Gastrocnemius medialis (tissue), 4 donors: ENCODE data around the gene NXPH3. TPM values are rescaled to one million over a fixed set of nuclear protein-coding genes. Genes with fewer than 3 reads are reported as not detected.
A peak's percentile ranks its signal among the peaks of the same experiment; 100 is the strongest.

ENCODE experiments used
- ATAC-seq, 2 donors: fragments of 150-250 bp; one replicate each; pipeline ENCODE4 v1.9.1; 2016
- DNase-seq, 2 donors: peaks; one replicate each; pipeline ENCODE4 v3.0.0-alpha.2; 2019
- H3K27ac ChIP-seq, 4 donors: fragments of 200-600 bp; sonication (generic); 1 replicate in 1 of 4; 2 replicates in 3 of 4; pipeline ENCODE4 v1.5.1; 2016 to 2018; ENCODE audit warnings: mild to moderate bottlenecking in 2 of 4, moderate library complexity in 1 of 4
- H3K27me3 ChIP-seq, 3 donors: fragments of 200-600 bp; sonication (generic) in 2 of 3; 1 replicate in 1 of 3; 2 replicates in 2 of 3; pipeline versions ENCODE4 v1.5.1 to v1.6.0; 2016 to 2019; ENCODE audit warnings: mild to moderate bottlenecking in 1 of 3, moderate library complexity in 1 of 3
- H3K36me3 ChIP-seq, 2 donors: fragments of 200-600 bp; sonication (generic) in 1 of 2; one replicate each; pipeline ENCODE4 v1.5.1; 2017 to 2018
- H3K4me1 ChIP-seq, 2 donors: fragments of 200-600 bp; sonication (generic) in 1 of 2; one replicate each; pipeline ENCODE4 v1.5.1; 2016 to 2017; ENCODE audit warnings: mild to moderate bottlenecking in 2 of 2
- H3K4me3 ChIP-seq, 4 donors: fragments of 200-600 bp; sonication (generic) in 3 of 4; 1 replicate in 1 of 4; 2 replicates in 3 of 4; pipeline ENCODE4 v1.5.1; 2016 to 2019; ENCODE audit warnings: mild to moderate bottlenecking in 2 of 4
- H3K9me3 ChIP-seq, 3 donors: fragments of 200-600 bp; sonication (generic) in 2 of 3; 1 replicate in 1 of 3; 2 replicates in 2 of 3; pipeline ENCODE4 v1.5.1; 2016 to 2019
- CTCF ChIP-seq, 5 experiments: fragments of 450-650 bp in 3 of 5; fragments of 200-600 bp in 2 of 5; sonication (generic) in 2 of 5; IDR thresholded peaks in 4 of 5; conservative IDR thresholded peaks in 1 of 5; 1 replicate in 4 of 5; 2 replicates in 1 of 5; pipeline ENCODE4 v1.5.1; 2016 to 2019; ENCODE audit warnings: antibody characterized with exemption in 5 of 5, mild to moderate bottlenecking in 3 of 5, moderate library complexity in 3 of 5
- POLR2A ChIP-seq, 2 donors: fragments of 450-650 bp; IDR thresholded peaks; one replicate each; pipeline ENCODE4 v1.6.1; 2017; ENCODE audit warnings: antibody characterized with exemption in 2 of 2, mild to moderate bottlenecking in 2 of 2, moderate library complexity in 2 of 2
- in situ Hi-C, 4 donors: fragments of 200-750 bp; cut with MboI; loops; one replicate each; pipeline versions ENCODE4 v1.15.0 to v1.8.0; 2017; ENCODE audit warnings: low sequenced_read_pairs in 4 of 4
- intact Hi-C: fragments of 100-400 bp; cut with DNase I; formaldehyde crosslinking; loops from one replicate; pipeline ENCODE4 v1.15.1; 2023; ENCODE audit warnings: low total_unique reads
- total RNA-seq, 4 donors: library from RNA; depleted of rRNA; stranded (reverse); fragments of >200 nt; gene quantifications; one replicate each; pipeline versions ENCODE4 v1.1.0 to v1.2.3, GENCODE V29; 2016

The NXPH3 gene
- total RNA-seq, 4 donors from 2014 or later: 1.3 to 3.0 (median 1.7) TPM

GRCh38 chr17:49576917-49577649 lies 1.4 kb downstream of the NXPH3 start:
- Histone ChIP-seq H3K4me3 (peak overlapping the region; percentile 66 to 76 (median 70)), H3K9me3 (no peaks in the 10 kb centered on the region), H3K4me1 (peaks cover 11 to 19% of the 10 kb centered on the region in 2 donors), H3K36me3 (no peaks in the 10 kb centered on the region), H3K27me3 (peaks cover 0 to 4% (median 0%) of the 10 kb centered on the region in 3 donors), H3K27ac (peak overlapping the region; percentile 58 to 69 (median 65))
- intact Hi-C loops (loop anchor here (5.0 kb wide), 1 partner anchor 35 kb away; no protein-coding TSS in a partner anchor), in situ Hi-C loops (loop anchor here in 2 of 4 donors (10.0 kb wide), 2 partner anchors 268 to 278 kb away; partner anchors contain the start of gene TAC4 (in 1 of the 2))
- DNase-seq: no peak
- TF ChIP-seq CTCF (IDR thresholded peaks at IDR 0.05 in 4 of 5, conservative IDR thresholded peaks at IDR 0.05 in 1 of 5) (no peak), POLR2A (IDR thresholded peaks at IDR 0.05) (no peak)
- ATAC-seq: peak in 1 of 2 donors; percentile 4

- intact Hi-C loops (loop anchor here (5.0 kb wide), 1 partner anchor 35 kb away; no protein-coding TSS in a partner anchor), in situ Hi-C loops (loop anchor here in 2 of 4 donors (10.0 kb wide), 2 partner anchors 267 to 277 kb away; partner anchors contain the start of gene TAC4 (in 1 of the 2))
- no peak for TF ChIP-seq POLR2A (IDR thresholded peaks at IDR 0.05)
- no peak for TF ChIP-seq CTCF (IDR thresholded peaks at IDR 0.05 in 4 of 5, conservative IDR thresholded peaks at IDR 0.05 in 1 of 5)
- ATAC-seq (no peak), DNase-seq (no peak)
- peaks cover 11 to 19% of the 10 kb centered on the region in 2 donors for H3K4me1 ChIP-seq
- H3K9me3 ChIP-seq: no peaks in the 10 kb centered on the region
- peaks cover 0 to 4% (median 0%) of the 10 kb centered on the region in 3 donors for H3K27me3 ChIP-seq
- H3K36me3 ChIP-seq: no peaks in the 10 kb centered on the region
- H3K4me3 ChIP-seq: peak overlapping the region in 1 of 4 donors; percentile 68
- no peak overlapping the region for H3K27ac ChIP-seq
Measured at GRCh38 chr17:49577650-49577934, 1.9 kb downstream of the NXPH3 start.

GRCh38 chr17:49577963-49578362 lies 2.3 kb downstream of the NXPH3 start:
- H3K27me3 ChIP-seq: peaks cover 0 to 4% (median 0%) of the 10 kb centered on the region in 3 donors
- H3K4me1 ChIP-seq: peaks cover 11 to 19% of the 10 kb centered on the region in 2 donors
- in situ Hi-C loops (loop anchor here in 2 of 4 donors (10.0 kb wide), 2 partner anchors 267 to 277 kb away; partner anchors contain the start of gene TAC4 (in 1 of the 2)), intact Hi-C loops (loop anchor here (5.0 kb wide), 1 partner anchor 34 kb away; no protein-coding TSS in a partner anchor)
- ATAC-seq: no peak
- no peak for TF ChIP-seq CTCF (IDR thresholded peaks at IDR 0.05 in 4 of 5, conservative IDR thresholded peaks at IDR 0.05 in 1 of 5)
- TF ChIP-seq POLR2A (IDR thresholded peaks at IDR 0.05): no peak
- DNase-seq: no peak
- H3K4me3 ChIP-seq: no peak overlapping the region
- no peaks in the 10 kb centered on the region for H3K36me3 ChIP-seq
- H3K9me3 ChIP-seq: no peaks in the 10 kb centered on the region
- H3K27ac ChIP-seq: no peak overlapping the region

DNA sequence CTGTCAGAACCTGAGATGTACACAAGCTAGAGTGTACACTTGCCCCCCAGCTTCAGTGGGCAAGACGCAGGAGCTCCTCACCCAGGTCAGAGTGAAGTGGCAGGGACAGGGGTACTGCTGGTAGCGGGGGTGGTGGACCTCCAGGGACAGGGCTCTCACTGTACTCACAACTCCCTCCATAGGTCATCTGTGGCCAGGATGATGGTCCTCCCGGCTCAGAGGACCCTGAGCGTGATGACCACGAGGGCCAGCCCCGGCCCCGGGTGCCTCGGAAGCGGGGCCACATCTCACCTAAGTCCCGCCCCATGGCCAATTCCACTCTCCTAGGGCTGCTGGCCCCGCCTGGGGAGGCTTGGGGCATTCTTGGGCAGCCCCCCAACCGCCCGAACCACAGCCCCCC lies 2.7 kb downstream of the NXPH3 start:
- TF ChIP-seq POLR2A (IDR thresholded peaks at IDR 0.05) (no peak), CTCF (IDR thresholded peaks at IDR 0.05 in 4 of 5, conservative IDR thresholded peaks at IDR 0.05 in 1 of 5) (no peak)
- no peak for DNase-seq
- Histone ChIP-seq H3K4me1 (peaks cover 11 to 19% of the 10 kb centered on the region in 2 donors), H3K9me3 (no peaks in the 10 kb centered on the region), H3K36me3 (no peaks in the 10 kb centered on the region), H3K27ac (no peak overlapping the region), H3K27me3 (peaks cover 0 to 4% (median 0%) of the 10 kb centered on the region in 3 donors), H3K4me3 (no peak overlapping the region)
- in situ Hi-C loops (loop anchor here in 2 of 4 donors (10.0 kb wide), 2 partner anchors 266 to 276 kb away; partner anchors contain the start of gene TAC4 (in 1 of the 2)), intact Hi-C loops (loop anchor here (5.0 kb wide), 1 partner anchor 34 kb away; no protein-coding TSS in a partner anchor)
- no peak for ATAC-seq
